ENCODE measurements around the gene COX11.

DNA sequence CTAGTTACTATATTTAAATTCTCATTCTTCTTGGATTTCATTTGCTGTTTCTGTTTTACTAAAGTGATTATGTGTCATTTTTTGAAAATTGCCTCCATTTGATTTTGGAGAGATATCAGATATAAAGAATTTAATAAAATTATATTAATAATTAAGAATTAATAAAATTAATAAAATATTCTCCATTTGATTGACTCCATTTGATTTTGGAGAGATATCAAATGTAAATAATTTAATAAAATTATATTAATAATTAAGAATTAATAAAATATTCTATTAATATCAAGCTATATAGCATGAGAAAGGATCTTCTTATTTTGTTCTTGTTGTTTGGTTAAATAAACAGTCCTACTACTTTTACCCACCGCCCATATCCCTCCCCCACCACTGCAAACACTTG lies 23.1 kb upstream of the COX11 start:
- TF ChIP-seq GATA3 (IDR thresholded peaks at IDR 0.05; ENCODE audit: low read depth, low read length), result no peak
- no peak for TF ChIP-seq GATA2 (IDR thresholded peaks at IDR 0.05; ENCODE audit: low read depth, low read length)

All from SH-SY5Y (cell line).